ENCODE results near the gene FARP1.

Gene FARP1

GRCh38 chr13:98459721-98460370 is 317.0 kb downstream of the FARP1 start:
- no peak for DNase-seq (ENCODE audit: low spot score)

- DNase-seq (ENCODE audit: low spot score): no peak
These were observed 317.6 kb downstream of the FARP1 start for GRCh38 chr13:98460516-98460915.

- DNase-seq (ENCODE audit: low spot score): no peak
These were observed 318.8 kb downstream of the FARP1 start for GRCh38 chr13:98461486-98462240.

- DNase-seq (ENCODE audit: low spot score): no peak
These were observed 319.5 kb downstream of the FARP1 start for GRCh38 chr13:98462241-98462882.

- no peak for DNase-seq (ENCODE audit: low spot score)
These were observed 320.1 kb downstream of the FARP1 start for GRCh38 chr13:98462946-98463345.

- DNase-seq (ENCODE audit: low spot score): no peak
These were observed 323.8 kb downstream of the FARP1 start for GRCh38 chr13:98466634-98467236.

- no peak for DNase-seq (ENCODE audit: low spot score)
These were observed 324.5 kb downstream of the FARP1 start for GRCh38 chr13:98467263-98467985.

GRCh38 chr13:98468361-98468760 is 325.5 kb downstream of the FARP1 start:
- DNase-seq (ENCODE audit: low spot score): no peak

- DNase-seq (ENCODE audit: low spot score): no peak
These were observed 326.0 kb downstream of the FARP1 start for GRCh38 chr13:98468929-98469328.

GRCh38 chr13:98470920-98471319 is 328.0 kb downstream of the FARP1 start:
- DNase-seq (ENCODE audit: low spot score): no peak

GRCh38 chr13:98471934-98472333 is 329.0 kb downstream of the FARP1 start:
- DNase-seq (ENCODE audit: low spot score): no peak

GRCh38 chr13:98473135-98473787 is 330.4 kb downstream of the FARP1 start:
- DNase-seq (ENCODE audit: low spot score): no peak

GRCh38 chr13:98473788-98474144 is 330.9 kb downstream of the FARP1 start:
- DNase-seq (ENCODE audit: low spot score): no peak

GRCh38 chr13:98474292-98474691 is 331.4 kb downstream of the FARP1 start:
- no peak for DNase-seq (ENCODE audit: low spot score)

- DNase-seq (ENCODE audit: low spot score): no peak
These were observed 331.9 kb downstream of the FARP1 start for GRCh38 chr13:98474761-98475160.

GRCh38 chr13:98475522-98475921 is 332.6 kb downstream of the FARP1 start:
- no peak for DNase-seq (ENCODE audit: low spot score)

GRCh38 chr13:98476106-98476505 is 333.2 kb downstream of the FARP1 start:
- no peak for DNase-seq (ENCODE audit: low spot score)

GRCh38 chr13:98476538-98476966 is 333.7 kb downstream of the FARP1 start:
- DNase-seq (ENCODE audit: low spot score): no peak

- DNase-seq (ENCODE audit: low spot score): no peak
These were observed 335.6 kb downstream of the FARP1 start for GRCh38 chr13:98478189-98479129.

GRCh38 chr13:98479496-98480003 is 336.7 kb downstream of the FARP1 start:
- no peak for DNase-seq (ENCODE audit: low spot score)
